T-helper 2 cell treated with Interferon-gamma antibody and Interleukin-4, amounts not matched to agents 5 μg/mL and 100 μg/mL, for 36 hours (primary cell): ENCODE results near the gene METTL5.
"Not testable (repeated sequence)": the region's sequence is repeated elsewhere in the genome, so short reads cannot be mapped to it uniquely, and the experiment has no call there.

Experiments
- DNase-seq: peaks from one replicate; pipeline ENCODE4 v3.0.0; 2021; ENCODE audit warnings: low spot score
- H3K27ac Mint-ChIP-seq: one replicate; pipeline ENCODE4 v1.8.0; 2021; ENCODE audit warnings: mild to moderate bottlenecking, mixed read lengths
- H3K27me3 Mint-ChIP-seq: one replicate; pipeline ENCODE4 v1.8.0; 2021; ENCODE audit warnings: low read depth, mixed read lengths
- H3K36me3 Mint-ChIP-seq: one replicate; pipeline ENCODE4 v1.8.0; 2021; ENCODE audit warnings: low read depth, mixed read lengths
- H3K4me1 Mint-ChIP-seq: one replicate; pipeline ENCODE4 v1.8.0; 2021; ENCODE audit warnings: low read depth, mixed read lengths
- H3K4me3 Mint-ChIP-seq: one replicate; pipeline ENCODE4 v1.8.0; 2022; ENCODE audit warnings: mild to moderate bottlenecking, moderate library complexity, mixed read lengths
- H3K9me3 Mint-ChIP-seq: one replicate; pipeline ENCODE4 v1.8.0; 2021; ENCODE audit warnings: mixed read lengths

METTL5 gene

GRCh38 chr2:169820101-169820500 lies 4.6 kb downstream of the METTL5 start:
- Mint-ChIP-seq H3K27ac (peak overlapping the region; percentile 55), H3K4me1 (peaks cover 28% of the 10 kb centered on the region), H3K9me3 (peaks cover 14% of the 10 kb centered on the region), H3K36me3 (peaks cover 71% of the 10 kb centered on the region)
- not testable (repeated sequence) for DNase-seq, H3K4me3 Mint-ChIP-seq, H3K27me3 Mint-ChIP-seq

DNA sequence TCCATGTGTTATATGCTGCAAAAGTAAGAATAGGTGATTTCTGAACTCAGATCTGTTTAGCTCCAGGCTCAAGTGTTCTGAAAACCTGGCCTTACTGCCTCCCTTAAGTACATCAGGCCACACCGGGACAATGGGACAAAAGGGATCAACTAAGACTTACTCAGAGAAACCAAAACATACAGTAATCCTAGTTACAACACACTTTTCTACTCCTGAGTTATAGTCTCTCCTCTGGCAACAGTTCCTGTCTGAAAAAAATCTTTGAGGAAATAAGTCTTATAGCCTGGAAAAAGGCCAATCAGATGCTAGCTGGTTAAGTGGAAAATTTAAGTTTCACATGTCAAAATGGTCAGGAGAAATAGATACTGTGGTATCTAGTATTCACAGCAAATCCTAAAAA lies 5.6 kb downstream of the METTL5 start:
- H3K9me3 Mint-ChIP-seq, result peaks cover 14% of the 10 kb centered on the region
- peaks cover 23% of the 10 kb centered on the region for H3K4me1 Mint-ChIP-seq
- no peak for DNase-seq
- H3K27ac Mint-ChIP-seq, result no peak overlapping the region
- no peaks in the 10 kb centered on the region for H3K27me3 Mint-ChIP-seq
- peaks cover 74% of the 10 kb centered on the region for H3K36me3 Mint-ChIP-seq
- no peak overlapping the region for H3K4me3 Mint-ChIP-seq

DNA sequence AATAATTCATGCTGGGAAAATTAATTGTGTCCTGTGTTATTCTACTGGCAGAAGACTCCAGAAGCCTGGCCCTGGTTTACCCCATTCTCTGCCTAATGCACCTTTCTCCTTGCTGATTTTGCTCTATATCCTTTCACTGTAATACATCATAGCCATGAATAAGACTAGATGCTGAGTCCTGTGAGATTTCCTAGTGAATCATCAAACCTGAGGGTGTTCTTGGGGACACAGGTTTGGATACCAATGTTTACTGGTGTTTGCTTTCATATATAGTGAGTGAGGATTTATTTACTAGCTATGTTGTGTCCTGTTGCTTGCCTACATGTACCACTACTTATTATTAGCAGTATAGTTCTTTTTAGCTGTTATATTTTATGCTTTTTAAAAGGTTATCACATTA lies 6.5 kb downstream of the METTL5 start:
- Mint-ChIP-seq H3K4me1 (peaks cover 17% of the 10 kb centered on the region), H3K27ac (no peak overlapping the region), H3K36me3 (peaks cover 75% of the 10 kb centered on the region), H3K9me3 (peaks cover 14% of the 10 kb centered on the region), H3K27me3 (no peaks in the 10 kb centered on the region), H3K4me3 (no peak overlapping the region)
- DNase-seq, result no peak

DNA sequence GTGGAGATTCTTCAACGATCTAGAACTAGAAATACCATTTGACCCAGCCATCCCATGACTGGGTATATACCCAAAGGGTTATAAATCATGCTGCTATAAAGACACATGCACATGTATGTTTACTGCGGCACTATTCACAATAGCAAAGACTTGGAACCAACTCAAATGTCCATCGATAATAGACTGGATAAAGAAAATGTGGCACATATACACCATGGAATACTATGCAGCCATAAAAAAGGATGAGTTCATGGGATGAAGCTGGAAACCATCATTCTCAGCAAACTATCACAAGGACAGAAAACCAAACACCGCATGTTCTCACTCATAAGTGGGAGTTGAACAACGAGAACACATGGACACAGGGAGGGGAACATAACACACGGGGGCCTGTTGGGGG lies 7.3 kb downstream of the METTL5 start:
- H3K27me3 Mint-ChIP-seq, H3K4me1 Mint-ChIP-seq, H3K27ac Mint-ChIP-seq, H3K4me3 Mint-ChIP-seq, DNase-seq: not testable (repeated sequence)
- Mint-ChIP-seq H3K36me3 (peaks cover 72% of the 10 kb centered on the region), H3K9me3 (peaks cover 14% of the 10 kb centered on the region)

DNA sequence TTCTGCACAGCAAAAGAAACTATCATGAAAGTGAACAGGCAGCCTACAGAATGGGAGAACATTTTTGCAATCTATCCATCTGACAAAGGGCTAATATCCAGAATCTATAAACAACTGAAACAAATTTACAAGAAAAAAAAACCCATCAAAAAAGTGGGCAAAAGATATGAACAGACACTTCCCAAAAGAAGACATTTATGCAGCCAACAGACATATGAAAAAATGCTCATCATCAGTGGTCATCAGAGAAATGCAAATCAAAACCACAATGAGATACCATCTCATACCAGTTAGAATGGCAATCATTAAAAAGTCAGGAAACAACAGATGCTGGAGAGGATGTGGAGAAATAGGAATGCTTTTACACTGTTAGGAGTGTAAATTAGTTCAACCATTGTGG lies 7.7 kb downstream of the METTL5 start:
- not testable (repeated sequence) for H3K27ac Mint-ChIP-seq, DNase-seq, H3K4me3 Mint-ChIP-seq, H3K27me3 Mint-ChIP-seq, H3K4me1 Mint-ChIP-seq
- peaks cover 73% of the 10 kb centered on the region for H3K36me3 Mint-ChIP-seq
- H3K9me3 Mint-ChIP-seq, result peaks cover 14% of the 10 kb centered on the region

- H3K9me3 Mint-ChIP-seq, result peaks cover 14% of the 10 kb centered on the region
- no peak for DNase-seq
- no peak overlapping the region for H3K4me3 Mint-ChIP-seq
- no peaks in the 10 kb centered on the region for H3K27me3 Mint-ChIP-seq
- no peak overlapping the region for H3K27ac Mint-ChIP-seq
- H3K36me3 Mint-ChIP-seq, result peaks cover 71% of the 10 kb centered on the region
- peaks cover 3% of the 10 kb centered on the region for H3K4me1 Mint-ChIP-seq
These were observed 8.9 kb downstream of the METTL5 start for GRCh38 chr2:169815849-169816248.

DNA sequence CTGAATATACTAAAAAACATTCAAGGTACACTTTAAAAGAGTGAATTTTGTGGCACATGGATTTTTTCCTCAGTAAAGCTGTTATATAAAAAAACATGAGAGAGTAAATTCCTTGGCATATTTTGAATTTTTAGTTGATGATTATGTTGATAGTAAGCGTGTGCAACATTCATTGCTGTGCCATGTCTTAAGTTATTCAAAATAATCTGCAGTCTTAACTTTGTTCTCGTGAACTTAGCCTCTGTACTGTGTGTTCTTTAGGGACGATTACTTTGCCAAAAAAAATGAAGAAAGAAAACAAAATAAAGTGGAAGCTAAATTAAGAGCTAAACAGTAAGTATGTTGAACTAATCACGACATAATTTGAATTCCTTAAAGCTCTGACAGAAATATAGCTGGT lies 16.5 kb downstream of the METTL5 start:
- H3K27ac Mint-ChIP-seq, result no peak overlapping the region
- H3K9me3 Mint-ChIP-seq, result no peaks in the 10 kb centered on the region
- DNase-seq, result no peak
- H3K36me3 Mint-ChIP-seq, result peaks cover 56% of the 10 kb centered on the region
- no peaks in the 10 kb centered on the region for H3K4me1 Mint-ChIP-seq
- no peaks in the 10 kb centered on the region for H3K27me3 Mint-ChIP-seq
- no peak overlapping the region for H3K4me3 Mint-ChIP-seq

DNA sequence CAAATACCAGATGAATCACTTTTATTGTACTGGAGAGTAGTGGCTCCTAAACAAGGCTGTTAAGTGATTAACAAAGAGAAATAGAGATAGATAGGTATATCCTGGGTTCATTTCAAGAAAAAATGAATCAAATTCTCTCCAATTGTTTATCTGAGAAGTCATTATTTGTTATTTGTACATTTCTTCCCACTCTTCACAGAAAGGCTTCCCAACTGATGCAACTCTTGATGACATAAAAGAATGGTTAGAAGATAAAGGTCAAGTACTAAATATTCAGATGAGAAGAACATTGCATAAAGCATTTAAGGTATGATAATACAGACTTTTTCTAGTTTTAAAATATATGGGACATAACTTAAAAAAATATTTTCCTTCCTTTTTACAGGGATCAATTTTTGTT lies 18.1 kb downstream of the METTL5 start:
- DNase-seq, result no peak
- Mint-ChIP-seq H3K4me1 (peaks cover 9% of the 10 kb centered on the region), H3K36me3 (peaks cover 56% of the 10 kb centered on the region), H3K9me3 (no peaks in the 10 kb centered on the region), H3K27ac (no peak overlapping the region), H3K4me3 (no peak overlapping the region), H3K27me3 (no peaks in the 10 kb centered on the region)

GRCh38 chr2:169803480-169803879 lies 21.2 kb downstream of the METTL5 start:
- Mint-ChIP-seq H3K4me3 (no peak overlapping the region), H3K36me3 (peaks cover 42% of the 10 kb centered on the region), H3K9me3 (no peaks in the 10 kb centered on the region), H3K27ac (no peak overlapping the region), H3K27me3 (no peaks in the 10 kb centered on the region), H3K4me1 (peaks cover 15% of the 10 kb centered on the region)
- no peak for DNase-seq

DNA sequence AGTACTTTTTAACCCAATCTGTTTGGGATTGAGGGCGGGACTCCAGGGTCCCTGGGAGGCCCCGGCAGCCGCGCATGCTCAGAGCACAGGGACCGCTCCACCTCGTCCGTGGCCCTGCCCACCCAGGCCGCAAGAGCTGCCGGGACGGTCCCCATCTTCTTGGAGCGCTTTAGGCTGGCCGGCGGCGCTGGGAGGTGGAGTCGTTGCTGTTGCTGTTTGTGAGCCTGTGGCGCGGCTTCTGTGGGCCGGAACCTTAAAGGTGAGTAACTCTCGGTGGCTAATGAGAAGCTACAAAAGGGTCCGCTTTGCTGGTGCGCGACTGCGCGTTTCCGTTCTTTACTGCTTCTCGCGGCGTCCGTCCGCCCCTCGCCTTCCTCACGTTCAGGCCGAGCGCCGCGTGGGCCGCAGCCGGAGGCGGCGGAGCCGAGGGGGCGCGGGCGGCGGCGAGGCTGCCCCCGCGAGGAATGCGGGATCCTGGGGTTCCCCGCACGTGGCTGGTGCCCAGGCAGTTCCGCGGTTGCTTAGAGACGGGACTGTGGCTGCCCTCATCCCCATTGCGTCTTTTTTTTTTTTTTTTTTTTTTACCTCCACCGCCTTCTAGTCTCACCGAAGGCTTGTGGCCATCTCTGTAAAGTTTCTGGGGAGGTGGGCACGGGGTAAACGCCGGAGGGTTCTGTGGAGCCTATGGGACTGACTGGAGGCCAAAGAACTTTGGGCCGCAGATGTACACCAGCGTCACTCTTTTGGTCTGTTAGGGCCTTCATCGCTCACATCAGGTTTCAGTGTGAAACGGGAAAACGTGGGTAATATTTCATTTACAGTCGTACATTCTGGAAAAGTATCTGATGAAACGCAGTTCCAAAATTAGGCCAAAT lies 25.8 kb downstream of the METTL5 start, which contains the start of gene SSB:
Gene SSB, plus strand, starts transcription at position 154 of the 875 bp plus-strand sequence. CDS start 2,090 bp downstream, outside the sequence.
- H3K27ac Mint-ChIP-seq, result peak within 1 kb of the TSS; percentile 87
- H3K27me3 Mint-ChIP-seq, result peaks cover 12% of the 10 kb centered on the region
- H3K36me3 Mint-ChIP-seq, result peaks cover 14% of the 10 kb centered on the region
- H3K4me3 Mint-ChIP-seq, result peak within 1 kb of the TSS; percentile 89
- H3K4me1 Mint-ChIP-seq, result peaks cover 21% of the 10 kb centered on the region
- peak; percentile 93 for DNase-seq
- no peaks in the 10 kb centered on the region for H3K9me3 Mint-ChIP-seq

DNA sequence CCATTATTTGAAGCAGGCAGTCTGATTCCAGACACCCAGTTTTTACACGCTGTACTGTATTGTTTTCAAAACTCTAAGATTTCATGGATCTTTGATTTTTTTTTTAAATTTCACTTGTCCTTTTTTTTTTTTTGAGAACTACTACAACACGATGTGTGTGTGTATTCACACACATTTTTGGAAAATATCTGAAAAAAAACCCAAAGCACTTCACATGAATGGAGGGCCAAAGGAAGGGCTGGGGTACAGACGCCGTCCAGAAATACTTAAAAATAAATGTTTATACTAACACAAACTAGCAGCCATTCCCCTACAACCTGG lies 26.3 kb downstream of the METTL5 start:
- Mint-ChIP-seq H3K4me3 (peak overlapping the region; percentile 81), H3K4me1 (peaks cover 21% of the 10 kb centered on the region), H3K27ac (peak overlapping the region; percentile 87), H3K27me3 (peaks cover 16% of the 10 kb centered on the region), H3K9me3 (no peaks in the 10 kb centered on the region), H3K36me3 (peaks cover 14% of the 10 kb centered on the region)
- DNase-seq, result no peak

GRCh38 chr2:169797601-169798000 lies 27.1 kb downstream of the METTL5 start:
- Mint-ChIP-seq H3K4me3 (peak overlapping the region; percentile 61), H3K27ac (no peak overlapping the region)

GRCh38 chr2:169796441-169796840 lies 28.3 kb downstream of the METTL5 start:
- peaks cover 12% of the 10 kb centered on the region for H3K4me1 Mint-ChIP-seq
- H3K4me3 Mint-ChIP-seq, result no peak overlapping the region
- H3K9me3 Mint-ChIP-seq, result no peaks in the 10 kb centered on the region
- H3K27ac Mint-ChIP-seq, result no peak overlapping the region
- peaks cover 5% of the 10 kb centered on the region for H3K36me3 Mint-ChIP-seq
- no peak for DNase-seq
- peaks cover 22% of the 10 kb centered on the region for H3K27me3 Mint-ChIP-seq

More at GRCh38 chr2:169797601-169798000, 27.1 kb downstream of the METTL5 start:
- peaks cover 13% of the 10 kb centered on the region for H3K36me3 Mint-ChIP-seq
- no peak for DNase-seq
- no peaks in the 10 kb centered on the region for H3K9me3 Mint-ChIP-seq
- H3K4me1 Mint-ChIP-seq, result peaks cover 19% of the 10 kb centered on the region
- H3K27me3 Mint-ChIP-seq, result peaks cover 18% of the 10 kb centered on the region

- Mint-ChIP-seq H3K36me3 (no peaks in the 10 kb centered on the region), H3K27me3 (peaks cover 22% of the 10 kb centered on the region), H3K27ac (no peak overlapping the region), H3K9me3 (no peaks in the 10 kb centered on the region), H3K4me3 (no peak overlapping the region), H3K4me1 (peaks cover 8% of the 10 kb centered on the region)
- DNase-seq, result no peak
These were observed 29.5 kb downstream of the METTL5 start for GRCh38 chr2:169795181-169795580.

DNA sequence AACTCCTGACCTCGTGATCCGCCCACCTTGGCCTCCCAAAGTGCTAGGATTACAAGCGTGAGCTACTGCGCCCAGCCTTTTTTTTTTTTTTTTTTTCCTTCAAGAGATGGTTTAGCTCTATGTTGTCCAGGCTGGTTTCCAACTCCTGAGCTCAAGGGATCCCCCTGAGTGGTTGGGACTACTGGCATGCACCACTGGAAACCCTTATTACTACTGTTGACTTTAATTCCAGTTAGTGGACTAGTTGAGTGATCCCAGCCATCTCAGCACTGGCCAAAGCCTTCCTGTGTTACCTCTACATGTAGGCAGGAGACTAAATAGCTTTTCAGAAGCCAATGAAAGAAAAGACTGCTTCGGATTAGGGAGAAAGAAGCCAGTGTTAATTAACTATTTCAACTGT lies 34.1 kb downstream of the METTL5 start:
- no peak overlapping the region for H3K4me3 Mint-ChIP-seq
- peaks cover 38% of the 10 kb centered on the region for H3K27me3 Mint-ChIP-seq
- peaks cover 5% of the 10 kb centered on the region for H3K4me1 Mint-ChIP-seq
- no peaks in the 10 kb centered on the region for H3K9me3 Mint-ChIP-seq
- no peak overlapping the region for H3K27ac Mint-ChIP-seq
- H3K36me3 Mint-ChIP-seq, result no peaks in the 10 kb centered on the region
- no peak for DNase-seq
